NCI-H2227 (cell line): ENCODE data around the gene ERC1.
A peak's percentile ranks its signal among the peaks of the same experiment; 100 is the strongest.
"Not testable (repeated sequence)": the region's sequence is repeated elsewhere in the genome, so short reads cannot be mapped to it uniquely, and the experiment has no call there.

Experiments
- DNase-seq: peaks from one replicate; lab custom pipeline; 2025; ENCODE audit not compliant: unreplicated experiment; lab: John Stamatoyannopoulos, UW

Gene ERC1

GRCh38 chr12:981176-981828, 9.7 kb upstream of the ERC1 start:
- DNase-seq = no peak

GRCh38 chr12:981961-982360, 9.1 kb upstream of the ERC1 start:
- DNase-seq = no peak

- no peak for DNase-seq
These were observed 2.4 kb upstream of the ERC1 start for GRCh38 chr12:988646-989045.

- DNase-seq = no peak
These were observed 2.0 kb upstream of the ERC1 start for GRCh38 chr12:989051-989450.

- DNase-seq = peak; percentile 39
These were observed 1.0 kb upstream of the ERC1 start for GRCh38 chr12:989751-990660.

- DNase-seq = peak; percentile 68
These were observed 619 bp downstream of the ERC1 start for GRCh38 chr12:991350-992333.

- no peak for DNase-seq
These were observed 1.6 kb downstream of the ERC1 start for GRCh38 chr12:992647-993046.

- DNase-seq = no peak
These were observed 5.9 kb downstream of the ERC1 start for GRCh38 chr12:996881-997280.

GRCh38 chr12:997505-997904, 6.5 kb downstream of the ERC1 start:
- no peak for DNase-seq

GRCh38 chr12:998020-998874, 7.2 kb downstream of the ERC1 start:
- no peak for DNase-seq

- DNase-seq = not testable (repeated sequence)
These were observed 8.7 kb downstream of the ERC1 start for GRCh38 chr12:999736-1000135.

GRCh38 chr12:1001507-1001906, 10.5 kb downstream of the ERC1 start:
- no peak for DNase-seq

- no peak for DNase-seq
These were observed 12.7 kb downstream of the ERC1 start for GRCh38 chr12:1003600-1004271.

- no peak for DNase-seq
These were observed 15.2 kb downstream of the ERC1 start for GRCh38 chr12:1006255-1006654.

- no peak for DNase-seq
These were observed 16.3 kb downstream of the ERC1 start for GRCh38 chr12:1007276-1007675.

- DNase-seq = no peak
These were observed 17.0 kb downstream of the ERC1 start for GRCh38 chr12:1007994-1008393.

GRCh38 chr12:1011091-1011490, 20.1 kb downstream of the ERC1 start:
- DNase-seq = no peak

GRCh38 chr12:1013618-1014489, 22.8 kb downstream of the ERC1 start:
- DNase-seq = no peak

- no peak for DNase-seq
These were observed 28.3 kb downstream of the ERC1 start for GRCh38 chr12:1019283-1019682.
